ENCODE measurements around the gene PAX6.

GRCh38 chr11:31805629-31806185 is 5.4 kb downstream of the PAX6 start:
- TF ChIP-seq CTCF (conservative IDR thresholded peaks at IDR 0.05; ENCODE audit: low read depth, low read length) (no peak), EZH2 (IDR thresholded peaks at IDR 0.05; ENCODE audit: low read length, unreplicated experiment) (no peak)
